ENCODE measurements around the gene KCTD8. TPM values are rescaled to one million over a fixed set of nuclear protein-coding genes. Genes with fewer than 3 reads are reported as not detected.
"Not testable (repeated sequence)": the region's sequence is repeated elsewhere in the genome, so short reads cannot be mapped to it uniquely, and the experiment has no call there.

The KCTD8 gene
- total RNA-seq, 1 donor, result not detected

GRCh38 chr4:44196796-44197195, 251.8 kb downstream of the KCTD8 start:
- no peaks in the 10 kb centered on the region for H3K79me2 ChIP-seq (ENCODE audit: insufficient read depth, low read length)
- H2AFZ ChIP-seq (ENCODE audit: low read length), result no peak overlapping the region
- no peak for TF ChIP-seq CTCF (IDR thresholded peaks at IDR 0.05; ENCODE audit: extremely low read depth, low read depth, low read length)
- DNase-seq (ENCODE audit: insufficient read length, low spot score, missing footprints), result no peak
- H3K9me3 ChIP-seq (ENCODE audit: low read depth, low read length), result no peaks in the 10 kb centered on the region
- H3K27ac ChIP-seq (ENCODE audit: low read depth, low read length), result no peak overlapping the region
- no peak overlapping the region for H3K4me2 ChIP-seq (ENCODE audit: insufficient read depth, low read length)
- no peaks in the 10 kb centered on the region for H3K4me1 ChIP-seq (ENCODE audit: insufficient read depth, low read length)
- no peaks in the 10 kb centered on the region for H3K36me3 ChIP-seq (ENCODE audit: insufficient read depth, low read length)
- no peaks in the 10 kb centered on the region for H3K27me3 ChIP-seq (ENCODE audit: insufficient read depth, low read length)
- no peak overlapping the region for H3K4me3 ChIP-seq (ENCODE audit: insufficient read depth, low read length)
- H4K20me1 ChIP-seq (ENCODE audit: insufficient read depth, low read length), result no peaks in the 10 kb centered on the region

- Histone ChIP-seq H3K36me3 (ENCODE audit: insufficient read depth, low read length) (no peaks in the 10 kb centered on the region), H3K4me3 (ENCODE audit: insufficient read depth, low read length) (no peak overlapping the region), H3K27ac (ENCODE audit: low read depth, low read length) (no peak overlapping the region), H3K27me3 (ENCODE audit: insufficient read depth, low read length) (no peaks in the 10 kb centered on the region), H3K4me2 (ENCODE audit: insufficient read depth, low read length) (no peak overlapping the region), H3K79me2 (ENCODE audit: insufficient read depth, low read length) (no peaks in the 10 kb centered on the region), H4K20me1 (ENCODE audit: insufficient read depth, low read length) (no peaks in the 10 kb centered on the region), H2AFZ (ENCODE audit: low read length) (no peak overlapping the region), H3K4me1 (ENCODE audit: insufficient read depth, low read length) (no peaks in the 10 kb centered on the region), H3K9me3 (ENCODE audit: low read depth, low read length) (no peaks in the 10 kb centered on the region)
- no peak for DNase-seq (ENCODE audit: insufficient read length, low spot score, missing footprints)
- TF ChIP-seq CTCF (IDR thresholded peaks at IDR 0.05; ENCODE audit: extremely low read depth, low read depth, low read length), result no peak
Measured at GRCh38 chr4:44194365-44194764, 254.2 kb downstream of the KCTD8 start.

GRCh38 chr4:44186850-44187246, 261.8 kb downstream of the KCTD8 start:
- no peaks in the 10 kb centered on the region for H4K20me1 ChIP-seq (ENCODE audit: insufficient read depth, low read length)
- H2AFZ ChIP-seq (ENCODE audit: low read length), result no peak overlapping the region
- H3K9me3 ChIP-seq (ENCODE audit: low read depth, low read length), result no peaks in the 10 kb centered on the region
- no peaks in the 10 kb centered on the region for H3K4me1 ChIP-seq (ENCODE audit: insufficient read depth, low read length)
- no peak overlapping the region for H3K27ac ChIP-seq (ENCODE audit: low read depth, low read length)
- TF ChIP-seq CTCF (IDR thresholded peaks at IDR 0.05; ENCODE audit: extremely low read depth, low read depth, low read length), result no peak
- no peaks in the 10 kb centered on the region for H3K27me3 ChIP-seq (ENCODE audit: insufficient read depth, low read length)
- no peaks in the 10 kb centered on the region for H3K79me2 ChIP-seq (ENCODE audit: insufficient read depth, low read length)
- DNase-seq (ENCODE audit: insufficient read length, low spot score, missing footprints), result no peak
- H3K4me2 ChIP-seq (ENCODE audit: insufficient read depth, low read length), result no peak overlapping the region
- no peaks in the 10 kb centered on the region for H3K36me3 ChIP-seq (ENCODE audit: insufficient read depth, low read length)
- H3K4me3 ChIP-seq (ENCODE audit: insufficient read depth, low read length), result no peak overlapping the region

GRCh38 chr4:44186096-44186849, 262.3 kb downstream of the KCTD8 start:
- H3K9me3 ChIP-seq (ENCODE audit: low read depth, low read length), result no peaks in the 10 kb centered on the region
- H3K36me3 ChIP-seq (ENCODE audit: insufficient read depth, low read length), result no peaks in the 10 kb centered on the region
- no peak overlapping the region for H2AFZ ChIP-seq (ENCODE audit: low read length)
- H3K4me2 ChIP-seq (ENCODE audit: insufficient read depth, low read length), result no peak overlapping the region
- H3K4me1 ChIP-seq (ENCODE audit: insufficient read depth, low read length), result no peaks in the 10 kb centered on the region
- H3K4me3 ChIP-seq (ENCODE audit: insufficient read depth, low read length), result no peak overlapping the region
- no peak for TF ChIP-seq CTCF (IDR thresholded peaks at IDR 0.05; ENCODE audit: extremely low read depth, low read depth, low read length)
- no peaks in the 10 kb centered on the region for H4K20me1 ChIP-seq (ENCODE audit: insufficient read depth, low read length)
- DNase-seq (ENCODE audit: insufficient read length, low spot score, missing footprints), result no peak
- no peaks in the 10 kb centered on the region for H3K27me3 ChIP-seq (ENCODE audit: insufficient read depth, low read length)
- H3K27ac ChIP-seq (ENCODE audit: low read depth, low read length), result no peak overlapping the region
- no peaks in the 10 kb centered on the region for H3K79me2 ChIP-seq (ENCODE audit: insufficient read depth, low read length)

- not testable (repeated sequence) for H3K9me3 ChIP-seq (ENCODE audit: low read depth, low read length); H3K79me2 ChIP-seq (ENCODE audit: insufficient read depth, low read length); H3K27me3 ChIP-seq (ENCODE audit: insufficient read depth, low read length); DNase-seq (ENCODE audit: insufficient read length, low spot score, missing footprints); H3K4me3 ChIP-seq (ENCODE audit: insufficient read depth, low read length); H4K20me1 ChIP-seq (ENCODE audit: insufficient read depth, low read length); H3K4me2 ChIP-seq (ENCODE audit: insufficient read depth, low read length); H3K4me1 ChIP-seq (ENCODE audit: insufficient read depth, low read length); H3K36me3 ChIP-seq (ENCODE audit: insufficient read depth, low read length); H3K27ac ChIP-seq (ENCODE audit: low read depth, low read length); H2AFZ ChIP-seq (ENCODE audit: low read length)
Measured at GRCh38 chr4:44181491-44182349, 266.9 kb downstream of the KCTD8 start.
